Parathyroid adenoma (tissue), 2 donors: ENCODE data around the gene SCP2.

Source experiments
- H2AFZ ChIP-seq: fragments of 300-600 bp; sonication (generic); one replicate; pipeline ENCODE4 v1.7.0; 2017; ENCODE audit warnings: antibody characterized with exemption, mild to moderate bottlenecking
- H3K27ac ChIP-seq: fragments of 300-600 bp; sonication (generic); one replicate; pipeline ENCODE4 v1.7.0; 2017
- H3K27me3 ChIP-seq: fragments of 300-600 bp; sonication (generic); one replicate; pipeline ENCODE4 v1.7.0; 2017; ENCODE audit warnings: low read length; ENCODE audit not compliant: control insufficient read depth, insufficient read depth
- H3K36me3 ChIP-seq: fragments of 300-600 bp; sonication (generic); one replicate; pipeline ENCODE4 v1.7.0; 2017; ENCODE audit warnings: low read length; ENCODE audit not compliant: control insufficient read depth, insufficient read depth
- H3K4me1 ChIP-seq: fragments of 300-600 bp; sonication (generic); one replicate; pipeline ENCODE4 v1.7.0; 2017; ENCODE audit warnings: control low read depth
- H3K4me2 ChIP-seq: fragments of 300-600 bp; sonication (generic); one replicate; pipeline ENCODE4 v1.7.0; 2017; ENCODE audit warnings: low read length
- H3K4me3 ChIP-seq: fragments of 300-600 bp; sonication (generic); one replicate; pipeline ENCODE4 v1.7.0; 2017; ENCODE audit warnings: low read depth, low read length
- H3K79me2 ChIP-seq: fragments of 300-600 bp; sonication (generic); one replicate; pipeline ENCODE4 v1.7.0; 2017; ENCODE audit warnings: control low read depth
- H3K9ac ChIP-seq: fragments of 300-600 bp; sonication (generic); one replicate; pipeline ENCODE4 v1.7.0; 2017; ENCODE audit warnings: mild to moderate bottlenecking
- H3K9me3 ChIP-seq: fragments of 300-600 bp; sonication (generic); one replicate; pipeline ENCODE4 v1.7.0; 2017; ENCODE audit warnings: low read length; ENCODE audit not compliant: control insufficient read depth
- TF ChIP-seq, protein P1 (sequence below): fragments of 300-600 bp; sonication (generic); IDR thresholded peaks from one replicate; pipeline ENCODE4 v1.7.0; 2017; ENCODE audit warnings: antibody characterized with exemption, mild to moderate bottlenecking
- donor health status: primary hyperparathyroidism.

The SCP2 gene

DNA sequence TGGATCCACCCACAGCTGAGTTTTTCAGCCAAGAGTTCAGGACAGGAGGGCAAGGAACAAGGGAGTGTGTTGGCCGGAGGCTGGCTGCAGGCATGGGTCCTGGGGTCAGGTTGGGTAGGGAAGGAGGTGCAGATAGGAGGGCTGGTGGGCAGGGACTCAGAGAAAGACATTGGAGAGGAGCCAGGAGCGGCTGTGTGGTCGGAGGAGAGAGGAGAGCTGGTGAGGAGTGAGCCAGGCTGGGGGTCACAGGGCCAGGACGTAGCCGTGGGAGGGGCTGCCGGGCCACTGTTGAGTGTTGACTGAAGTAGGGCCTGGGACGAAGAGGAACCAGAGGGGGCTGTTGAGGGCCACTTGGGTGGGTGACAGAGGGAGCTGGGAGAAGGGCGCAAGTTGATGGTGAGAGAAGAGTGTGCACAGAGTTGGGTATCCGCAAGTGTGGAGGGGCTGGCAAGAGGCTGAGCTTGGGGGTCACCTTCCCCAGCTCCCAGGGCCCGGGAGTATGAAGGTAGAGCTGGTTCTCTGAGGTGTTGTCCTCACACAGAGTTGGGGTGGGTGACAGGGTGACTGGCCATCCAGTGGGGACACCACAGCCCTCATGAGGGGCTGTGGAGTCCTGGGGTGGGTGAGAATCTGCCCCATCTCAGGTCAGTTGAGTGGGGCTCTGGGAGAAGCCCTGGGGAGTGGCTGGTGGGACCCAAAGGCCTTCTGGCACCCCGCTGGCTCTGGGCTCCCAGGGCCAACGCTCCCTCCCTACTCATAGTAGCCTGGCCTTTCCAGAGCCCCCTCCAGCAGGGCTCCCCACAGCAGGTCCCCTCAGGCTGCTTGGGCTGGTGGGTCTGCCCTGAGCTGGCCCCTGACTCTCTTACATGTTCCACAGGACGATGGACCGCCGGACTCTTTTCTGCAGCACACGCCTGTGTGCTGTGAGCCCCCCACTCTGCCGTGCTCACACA, 156.8 kb downstream of the SCP2 start:
- Histone ChIP-seq H3K9me3 (no peaks in the 10 kb centered on the region), H3K4me1 (no peaks in the 10 kb centered on the region), H3K9ac (no peak overlapping the region), H3K4me3 (no peak overlapping the region), H3K27me3 (no peaks in the 10 kb centered on the region), H3K79me2 (no peaks in the 10 kb centered on the region), H3K36me3 (no peaks in the 10 kb centered on the region), H3K27ac (no peak overlapping the region), H3K4me2 (no peak overlapping the region), H2AFZ (no peak overlapping the region)
- TF ChIP-seq, protein P1, sequence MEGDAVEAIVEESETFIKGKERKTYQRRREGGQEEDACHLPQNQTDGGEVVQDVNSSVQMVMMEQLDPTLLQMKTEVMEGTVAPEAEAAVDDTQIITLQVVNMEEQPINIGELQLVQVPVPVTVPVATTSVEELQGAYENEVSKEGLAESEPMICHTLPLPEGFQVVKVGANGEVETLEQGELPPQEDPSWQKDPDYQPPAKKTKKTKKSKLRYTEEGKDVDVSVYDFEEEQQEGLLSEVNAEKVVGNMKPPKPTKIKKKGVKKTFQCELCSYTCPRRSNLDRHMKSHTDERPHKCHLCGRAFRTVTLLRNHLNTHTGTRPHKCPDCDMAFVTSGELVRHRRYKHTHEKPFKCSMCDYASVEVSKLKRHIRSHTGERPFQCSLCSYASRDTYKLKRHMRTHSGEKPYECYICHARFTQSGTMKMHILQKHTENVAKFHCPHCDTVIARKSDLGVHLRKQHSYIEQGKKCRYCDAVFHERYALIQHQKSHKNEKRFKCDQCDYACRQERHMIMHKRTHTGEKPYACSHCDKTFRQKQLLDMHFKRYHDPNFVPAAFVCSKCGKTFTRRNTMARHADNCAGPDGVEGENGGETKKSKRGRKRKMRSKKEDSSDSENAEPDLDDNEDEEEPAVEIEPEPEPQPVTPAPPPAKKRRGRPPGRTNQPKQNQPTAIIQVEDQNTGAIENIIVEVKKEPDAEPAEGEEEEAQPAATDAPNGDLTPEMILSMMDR, result no peak

DNA sequence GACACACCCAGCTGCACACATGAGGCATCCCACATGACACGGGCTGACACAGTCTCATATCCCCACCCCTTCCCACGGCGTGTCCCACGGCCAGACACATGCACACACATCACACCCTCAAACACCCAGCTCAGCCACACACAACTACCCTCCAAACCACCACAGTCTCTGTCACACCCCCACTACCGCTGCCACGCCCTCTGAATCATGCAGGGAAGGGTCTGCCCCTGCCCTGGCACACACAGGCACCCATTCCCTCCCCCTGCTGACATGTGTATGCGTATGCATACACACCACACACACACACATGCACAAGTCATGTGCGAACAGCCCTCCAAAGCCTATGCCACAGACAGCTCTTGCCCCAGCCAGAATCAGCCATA, 157.5 kb downstream of the SCP2 start:
- no peak overlapping the region for H2AFZ ChIP-seq
- no peak overlapping the region for H3K4me3 ChIP-seq
- no peak overlapping the region for H3K27ac ChIP-seq
- H3K9ac ChIP-seq, result no peak overlapping the region
- H3K4me2 ChIP-seq, result no peak overlapping the region
- H3K36me3 ChIP-seq, result no peaks in the 10 kb centered on the region
- H3K27me3 ChIP-seq, result no peaks in the 10 kb centered on the region
- TF ChIP-seq, protein P1, result no peak
- H3K9me3 ChIP-seq, result no peaks in the 10 kb centered on the region
- no peaks in the 10 kb centered on the region for H3K79me2 ChIP-seq
- H3K4me1 ChIP-seq, result no peaks in the 10 kb centered on the region

DNA sequence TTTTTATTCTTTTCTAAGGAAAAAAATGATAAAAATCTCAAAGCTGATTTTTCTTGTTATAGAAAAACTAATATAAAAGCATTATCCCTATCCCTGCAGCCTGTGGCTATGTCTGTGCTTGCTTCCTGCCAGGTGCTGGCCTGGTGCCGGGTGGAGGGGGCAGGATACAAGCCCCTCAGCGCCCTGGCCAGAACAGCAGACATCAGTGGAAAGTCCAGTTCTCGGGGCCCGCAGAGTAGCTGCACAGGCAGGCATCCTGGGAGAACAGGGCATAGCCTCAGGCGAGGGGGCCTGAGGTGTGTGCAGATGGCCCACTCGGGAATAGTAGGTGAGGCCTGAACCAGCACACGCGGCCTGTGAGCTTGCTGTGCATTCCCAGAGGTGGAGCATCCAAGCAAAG, 158.3 kb downstream of the SCP2 start:
- no peaks in the 10 kb centered on the region for H3K4me1 ChIP-seq
- no peak overlapping the region for H3K4me2 ChIP-seq
- H3K27ac ChIP-seq, result no peak overlapping the region
- no peaks in the 10 kb centered on the region for H3K36me3 ChIP-seq
- TF ChIP-seq, protein P1, result no peak
- H3K9me3 ChIP-seq, result no peaks in the 10 kb centered on the region
- no peak overlapping the region for H2AFZ ChIP-seq
- no peaks in the 10 kb centered on the region for H3K27me3 ChIP-seq
- H3K79me2 ChIP-seq, result no peaks in the 10 kb centered on the region
- no peak overlapping the region for H3K9ac ChIP-seq
- H3K4me3 ChIP-seq, result no peak overlapping the region

DNA sequence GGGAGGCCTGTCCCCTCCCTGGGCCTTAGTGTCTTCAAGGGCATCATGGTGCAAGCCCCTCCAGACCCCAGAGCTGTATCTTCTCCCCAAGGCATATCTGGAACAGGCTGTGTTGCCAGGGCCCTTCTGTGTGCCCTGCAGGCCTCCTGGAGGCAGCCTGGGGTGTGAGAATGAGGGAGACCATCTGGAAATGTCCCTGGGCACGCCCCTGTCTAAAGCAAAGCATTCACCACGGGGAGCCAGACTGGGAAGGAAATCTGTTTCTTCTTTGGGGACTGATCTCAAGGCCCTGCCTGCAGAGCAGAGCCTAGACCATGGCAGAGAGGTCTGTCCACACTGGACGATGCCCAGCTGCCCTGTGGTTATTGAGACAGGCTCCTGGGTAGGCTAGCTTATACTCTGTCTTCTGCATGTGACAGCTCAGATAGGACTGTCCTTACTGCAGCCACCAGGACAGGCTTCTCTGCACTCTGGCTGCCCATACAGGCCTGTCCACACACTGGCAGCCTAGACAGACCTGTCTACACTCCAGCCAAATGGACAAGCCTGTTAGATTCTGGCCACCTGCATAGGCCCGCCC, 159.5 kb downstream of the SCP2 start:
- Histone ChIP-seq H3K4me2 (no peak overlapping the region), H3K4me3 (no peak overlapping the region), H3K9me3 (no peaks in the 10 kb centered on the region), H3K36me3 (no peaks in the 10 kb centered on the region), H3K27me3 (no peaks in the 10 kb centered on the region), H2AFZ (no peak overlapping the region), H3K9ac (no peak overlapping the region), H3K4me1 (no peaks in the 10 kb centered on the region), H3K27ac (no peak overlapping the region), H3K79me2 (no peaks in the 10 kb centered on the region)
- TF ChIP-seq, protein P1, result no peak
